Activated T-cell treated with anti-CD3 and anti-CD28 coated beads, Interleukin-2, amount 50 U/mL, for 24 hours (primary cell): ENCODE measurements around the gene WASF1.
A peak's percentile ranks its signal among the peaks of the same experiment; 100 is the strongest.

Source experiments
- DNase-seq: peaks from one replicate; pipeline ENCODE4 v3.0.0-alpha.2; 2020
- H3K27ac Mint-ChIP-seq: 2 replicates; pipeline ENCODE4 v1.8.0; 2020; ENCODE audit warnings: mild to moderate bottlenecking, mixed read lengths
- H3K27me3 Mint-ChIP-seq: 2 replicates; pipeline ENCODE4 v1.8.0; 2020; ENCODE audit warnings: mixed read lengths
- H3K36me3 Mint-ChIP-seq: 2 replicates; pipeline ENCODE4 v1.8.0; 2020; ENCODE audit warnings: low read depth, mixed read lengths
- H3K4me1 Mint-ChIP-seq: 2 replicates; pipeline ENCODE4 v1.8.0; 2020; ENCODE audit warnings: low read depth, mixed read lengths
- H3K4me3 Mint-ChIP-seq: 2 replicates; pipeline ENCODE4 v1.8.0; 2020; ENCODE audit warnings: mild to moderate bottlenecking, moderate library complexity, mixed read lengths
- H3K9me3 Mint-ChIP-seq: 2 replicates; pipeline ENCODE4 v1.8.0; 2020; ENCODE audit warnings: mixed read lengths

Gene WASF1

GRCh38 chr6:110185879-110186278, 6.4 kb upstream of the WASF1 start:
- peak overlapping the region; percentile 30 for H3K4me3 Mint-ChIP-seq
- peaks cover 10% of the 10 kb centered on the region for H3K36me3 Mint-ChIP-seq
- peak overlapping the region; percentile 57 for H3K27ac Mint-ChIP-seq
- H3K4me1 Mint-ChIP-seq, result peaks cover 37% of the 10 kb centered on the region
- no peak for DNase-seq
- no peaks in the 10 kb centered on the region for H3K9me3 Mint-ChIP-seq
- no peaks in the 10 kb centered on the region for H3K27me3 Mint-ChIP-seq

- Mint-ChIP-seq H3K36me3 (peaks cover 13% of the 10 kb centered on the region), H3K27ac (no peak overlapping the region), H3K4me1 (peaks cover 34% of the 10 kb centered on the region), H3K4me3 (no peak overlapping the region), H3K27me3 (no peaks in the 10 kb centered on the region), H3K9me3 (no peaks in the 10 kb centered on the region)
- no peak for DNase-seq
These were observed 3.9 kb upstream of the WASF1 start for GRCh38 chr6:110183292-110183885.

- Mint-ChIP-seq H3K4me1 (peaks cover 20% of the 10 kb centered on the region), H3K9me3 (no peaks in the 10 kb centered on the region), H3K4me3 (no peak overlapping the region), H3K36me3 (peaks cover 11% of the 10 kb centered on the region), H3K27me3 (peaks cover 3% of the 10 kb centered on the region), H3K27ac (no peak overlapping the region)
- DNase-seq, result no peak
These were observed 1.9 kb upstream of the WASF1 start for GRCh38 chr6:110181131-110182030.

GRCh38 chr6:110180228-110181008, 948 bp upstream of the WASF1 start, which contains the start of gene CDC40:
TSS of gene CDC40 (plus strand) at chr6:110180427. CDS start at chr6:110180445, 18 bp downstream.
- no peaks in the 10 kb centered on the region for H3K9me3 Mint-ChIP-seq

GRCh38 chr6:110178626-110179405, 654 bp downstream of the WASF1 start:
- Mint-ChIP-seq H3K27ac (peak overlapping the region; percentile 81), H3K36me3 (peaks cover 3% of the 10 kb centered on the region), H3K4me3 (no peak overlapping the region), H3K9me3 (no peaks in the 10 kb centered on the region), H3K4me1 (peaks cover 5% of the 10 kb centered on the region), H3K27me3 (peaks cover 9% of the 10 kb centered on the region)
- DNase-seq, result peak; percentile 74

More at GRCh38 chr6:110180228-110181008, 948 bp upstream of the WASF1 start, which contains the start of gene CDC40:
- Mint-ChIP-seq H3K4me1 (peaks cover 12% of the 10 kb centered on the region), H3K27me3 (peaks cover 5% of the 10 kb centered on the region), H3K4me3 (no peak within 1 kb of the TSS), H3K27ac (no peak within 1 kb of the TSS), H3K36me3 (peaks cover 5% of the 10 kb centered on the region)
- peak; percentile 77 for DNase-seq

GRCh38 chr6:110173506-110174132, 5.9 kb downstream of the WASF1 start:
- peaks cover 4% of the 10 kb centered on the region for H3K4me1 Mint-ChIP-seq

GRCh38 chr6:110170081-110170480, 9.4 kb downstream of the WASF1 start:
- DNase-seq, result no peak
- no peaks in the 10 kb centered on the region for H3K9me3 Mint-ChIP-seq
- peaks cover 18% of the 10 kb centered on the region for H3K27me3 Mint-ChIP-seq
- no peaks in the 10 kb centered on the region for H3K36me3 Mint-ChIP-seq
- no peaks in the 10 kb centered on the region for H3K4me1 Mint-ChIP-seq
- H3K4me3 Mint-ChIP-seq, result no peak overlapping the region
- no peak overlapping the region for H3K27ac Mint-ChIP-seq

More at GRCh38 chr6:110173506-110174132, 5.9 kb downstream of the WASF1 start:
- H3K9me3 Mint-ChIP-seq, result no peaks in the 10 kb centered on the region
- H3K27ac Mint-ChIP-seq, result no peak overlapping the region
- H3K4me3 Mint-ChIP-seq, result no peak overlapping the region
- H3K36me3 Mint-ChIP-seq, result no peaks in the 10 kb centered on the region
- DNase-seq, result no peak
- peaks cover 21% of the 10 kb centered on the region for H3K27me3 Mint-ChIP-seq

- Mint-ChIP-seq H3K36me3 (no peaks in the 10 kb centered on the region), H3K4me1 (no peaks in the 10 kb centered on the region), H3K27me3 (peaks cover 37% of the 10 kb centered on the region), H3K4me3 (no peak overlapping the region), H3K9me3 (no peaks in the 10 kb centered on the region), H3K27ac (no peak overlapping the region)
- no peak for DNase-seq
These were observed 21.0 kb downstream of the WASF1 start for GRCh38 chr6:110158479-110158878.

GRCh38 chr6:110147870-110148269, 31.6 kb downstream of the WASF1 start:
- no peak for DNase-seq
- peaks cover 10% of the 10 kb centered on the region for H3K27me3 Mint-ChIP-seq
- no peaks in the 10 kb centered on the region for H3K36me3 Mint-ChIP-seq
- no peak overlapping the region for H3K27ac Mint-ChIP-seq
- no peak overlapping the region for H3K4me3 Mint-ChIP-seq
- no peaks in the 10 kb centered on the region for H3K9me3 Mint-ChIP-seq
- H3K4me1 Mint-ChIP-seq, result no peaks in the 10 kb centered on the region

GRCh38 chr6:110140650-110141049, 38.8 kb downstream of the WASF1 start:
- DNase-seq, result no peak
- peaks cover 35% of the 10 kb centered on the region for H3K27me3 Mint-ChIP-seq
- no peaks in the 10 kb centered on the region for H3K36me3 Mint-ChIP-seq
- H3K27ac Mint-ChIP-seq, result no peak overlapping the region
- no peaks in the 10 kb centered on the region for H3K9me3 Mint-ChIP-seq
- H3K4me1 Mint-ChIP-seq, result no peaks in the 10 kb centered on the region
- no peak overlapping the region for H3K4me3 Mint-ChIP-seq

- H3K36me3 Mint-ChIP-seq, result no peaks in the 10 kb centered on the region
- no peak for DNase-seq
- H3K9me3 Mint-ChIP-seq, result no peaks in the 10 kb centered on the region
- H3K27ac Mint-ChIP-seq, result no peak overlapping the region
- no peak overlapping the region for H3K4me3 Mint-ChIP-seq
- peaks cover 31% of the 10 kb centered on the region for H3K27me3 Mint-ChIP-seq
- H3K4me1 Mint-ChIP-seq, result no peaks in the 10 kb centered on the region
These were observed 40.4 kb downstream of the WASF1 start for GRCh38 chr6:110139052-110139451.

- Mint-ChIP-seq H3K9me3 (no peaks in the 10 kb centered on the region), H3K36me3 (no peaks in the 10 kb centered on the region), H3K27me3 (peaks cover 30% of the 10 kb centered on the region), H3K4me1 (no peaks in the 10 kb centered on the region), H3K27ac (no peak overlapping the region), H3K4me3 (no peak overlapping the region)
- DNase-seq, result no peak
These were observed 41.3 kb downstream of the WASF1 start for GRCh38 chr6:110137924-110138887.

GRCh38 chr6:110130362-110130761, 49.1 kb downstream of the WASF1 start:
- H3K9me3 Mint-ChIP-seq, result no peaks in the 10 kb centered on the region
- no peak for DNase-seq
- no peak overlapping the region for H3K4me3 Mint-ChIP-seq
- H3K4me1 Mint-ChIP-seq, result no peaks in the 10 kb centered on the region
- H3K27ac Mint-ChIP-seq, result no peak overlapping the region
- peaks cover 3% of the 10 kb centered on the region for H3K27me3 Mint-ChIP-seq
- H3K36me3 Mint-ChIP-seq, result no peaks in the 10 kb centered on the region
